ENCODE measurements around the gene RTN4R. TPM values are rescaled to one million over a fixed set of nuclear protein-coding genes. Genes with fewer than 3 reads are reported as not detected.

RTN4R gene
- total RNA-seq, 2 experiments from 2014 or later: 2.6 to 3.1 TPM

DNA sequence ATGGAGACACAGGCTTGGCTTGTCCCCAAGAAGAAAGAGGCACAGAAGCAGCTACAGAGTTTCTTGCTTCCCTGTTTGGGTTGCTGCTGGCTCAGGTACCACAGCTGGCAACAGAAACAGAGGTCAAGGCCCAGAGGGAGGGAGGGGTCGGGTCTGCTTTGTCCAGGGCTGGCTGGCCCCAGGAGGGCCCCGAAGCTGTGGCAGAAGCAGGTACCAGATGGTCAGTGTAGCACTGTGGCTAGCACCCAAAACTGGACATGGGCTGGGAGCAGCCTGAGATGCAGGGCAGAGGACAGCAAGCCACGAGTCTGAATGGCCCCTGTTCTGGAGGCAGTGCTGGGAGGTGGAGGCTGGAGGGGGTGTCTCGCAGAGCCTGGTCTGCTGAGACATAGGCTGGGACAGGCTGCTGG lies 65.0 kb downstream of the RTN4R start:
- peaks cover 22% of the 10 kb centered on the region for H3K4me1 Mint-ChIP-seq (ENCODE audit: low read depth)
- intact Hi-C loops (cut with micrococcal nuclease): loop anchor here (10.0 kb wide), 1 partner anchor 62 kb away; the partner anchor contains the start of gene RTN4R

DNA sequence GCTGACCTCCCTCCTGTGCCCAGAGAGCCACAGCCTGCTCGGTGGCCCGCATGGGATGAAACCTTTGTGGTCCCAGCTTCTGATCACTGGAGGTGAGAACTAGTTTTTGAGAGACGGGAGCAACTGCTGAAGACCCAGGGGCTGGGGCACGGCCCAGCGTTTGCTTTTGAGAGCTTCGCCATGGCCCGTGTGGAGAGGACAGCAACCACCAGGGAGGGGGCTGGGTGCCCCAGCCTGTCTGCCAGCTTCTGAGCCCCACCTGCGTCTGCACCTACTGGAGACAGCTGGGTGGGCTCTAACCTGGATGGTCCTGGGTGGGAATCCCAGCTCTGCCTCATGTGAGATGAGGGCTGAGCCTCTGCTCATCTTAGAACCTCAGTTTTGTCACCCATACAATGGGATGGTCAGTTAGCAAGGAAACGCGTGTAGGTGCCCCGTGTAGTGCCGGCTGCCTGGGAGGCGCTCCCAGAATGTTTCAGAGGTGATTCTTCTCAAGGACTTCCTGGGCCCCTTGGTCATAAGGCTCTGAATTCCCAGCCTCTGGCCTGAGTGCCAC lies 66.2 kb downstream of the RTN4R start:
- CTCF ChIA-PET: interaction anchor here (1.2 kb wide), 1 partner anchor 45 kb away, joined by 4 read pairs; no protein-coding TSS in a partner anchor
- no peak overlapping the region for H3K4me3 Mint-ChIP-seq
- no peaks in the 10 kb centered on the region for H3K9me3 Mint-ChIP-seq
- POLR2A ChIA-PET: no interaction called here
- peaks cover 10% of the 10 kb centered on the region for H3K4me1 Mint-ChIP-seq (ENCODE audit: low read depth)
- H3K27ac Mint-ChIP-seq: no peak overlapping the region
- no peak for DNase-seq
- no peaks in the 10 kb centered on the region for H3K36me3 Mint-ChIP-seq
- H3K27me3 Mint-ChIP-seq: no peaks in the 10 kb centered on the region
- intact Hi-C loops (cut with micrococcal nuclease): loop anchor here (10.0 kb wide), 1 partner anchor 63 kb away; the partner anchor contains the start of gene RTN4R

More for the DNA sequence above, 65.0 kb downstream of the RTN4R start:
- Mint-ChIP-seq H3K36me3 (no peaks in the 10 kb centered on the region), H3K4me3 (no peak overlapping the region), H3K27ac (no peak overlapping the region), H3K27me3 (no peaks in the 10 kb centered on the region), H3K9me3 (no peaks in the 10 kb centered on the region)
- DNase-seq: no peak
- ChIA-PET POLR2A (no interaction called here), CTCF (no interaction called here)

- no peak overlapping the region for H3K27ac Mint-ChIP-seq
- no peak for DNase-seq
- H3K4me3 Mint-ChIP-seq: no peak overlapping the region
- no peaks in the 10 kb centered on the region for H3K27me3 Mint-ChIP-seq
- no peaks in the 10 kb centered on the region for H3K36me3 Mint-ChIP-seq
- ChIA-PET CTCF (no interaction called here), POLR2A (no interaction called here)
- intact Hi-C loops (cut with micrococcal nuclease): loop anchor here (10.0 kb wide), 1 partner anchor 65 kb away; the partner anchor contains the start of gene RTN4R
- no peaks in the 10 kb centered on the region for H3K4me1 Mint-ChIP-seq (ENCODE audit: low read depth)
- H3K9me3 Mint-ChIP-seq: no peaks in the 10 kb centered on the region
Measured at GRCh38 chr22:20199906-20200305, 68.2 kb downstream of the RTN4R start.

- Mint-ChIP-seq H3K27me3 (no peaks in the 10 kb centered on the region), H3K27ac (no peak overlapping the region), H3K4me1 (ENCODE audit: low read depth) (no peaks in the 10 kb centered on the region), H3K9me3 (no peaks in the 10 kb centered on the region), H3K4me3 (no peak overlapping the region), H3K36me3 (no peaks in the 10 kb centered on the region)
- no peak for DNase-seq
- ChIA-PET POLR2A (no interaction called here), CTCF (no interaction called here)
- intact Hi-C loops (cut with micrococcal nuclease): no loop called here
Measured at GRCh38 chr22:20199413-20199842, 68.7 kb downstream of the RTN4R start.

GRCh38 chr22:20198557-20199319 lies 69.4 kb downstream of the RTN4R start:
- ChIA-PET CTCF (no interaction called here), POLR2A (no interaction called here)
- Mint-ChIP-seq H3K9me3 (no peaks in the 10 kb centered on the region), H3K4me3 (no peak overlapping the region), H3K36me3 (no peaks in the 10 kb centered on the region), H3K27ac (no peak overlapping the region), H3K4me1 (ENCODE audit: low read depth) (no peaks in the 10 kb centered on the region), H3K27me3 (no peaks in the 10 kb centered on the region)
- DNase-seq: no peak
- intact Hi-C loops (cut with micrococcal nuclease): no loop called here

GRCh38 chr22:20197407-20198030 lies 70.6 kb downstream of the RTN4R start:
- no peaks in the 10 kb centered on the region for H3K4me1 Mint-ChIP-seq (ENCODE audit: low read depth)
- H3K9me3 Mint-ChIP-seq: no peaks in the 10 kb centered on the region
- DNase-seq: no peak
- intact Hi-C loops (cut with micrococcal nuclease): no loop called here
- CTCF ChIA-PET: no interaction called here
- POLR2A ChIA-PET: no interaction called here
- H3K27me3 Mint-ChIP-seq: no peaks in the 10 kb centered on the region
- H3K4me3 Mint-ChIP-seq: no peak overlapping the region
- no peak overlapping the region for H3K27ac Mint-ChIP-seq
- no peaks in the 10 kb centered on the region for H3K36me3 Mint-ChIP-seq

- ChIA-PET POLR2A (no interaction called here), CTCF (no interaction called here)
- no peak for DNase-seq
- Mint-ChIP-seq H3K27me3 (no peaks in the 10 kb centered on the region), H3K9me3 (no peaks in the 10 kb centered on the region), H3K4me3 (no peak overlapping the region), H3K36me3 (no peaks in the 10 kb centered on the region), H3K27ac (no peak overlapping the region), H3K4me1 (ENCODE audit: low read depth) (no peaks in the 10 kb centered on the region)
- intact Hi-C loops (cut with micrococcal nuclease): no loop called here
Measured at GRCh38 chr22:20196094-20196842, 71.8 kb downstream of the RTN4R start.

- CTCF ChIA-PET: no interaction called here
- Mint-ChIP-seq H3K27me3 (no peaks in the 10 kb centered on the region), H3K27ac (no peak overlapping the region), H3K9me3 (no peaks in the 10 kb centered on the region), H3K36me3 (no peaks in the 10 kb centered on the region), H3K4me1 (ENCODE audit: low read depth) (no peaks in the 10 kb centered on the region), H3K4me3 (no peak overlapping the region)
- POLR2A ChIA-PET: no interaction called here
- intact Hi-C loops (cut with micrococcal nuclease): loop anchor here (2.0 kb wide), 1 partner anchor 16 kb away; no protein-coding TSS in a partner anchor
- no peak for DNase-seq
Measured at GRCh38 chr22:20194681-20195593, 73.2 kb downstream of the RTN4R start.

- ChIA-PET CTCF (no interaction called here), POLR2A (no interaction called here)
- H3K9me3 Mint-ChIP-seq: no peaks in the 10 kb centered on the region
- no peaks in the 10 kb centered on the region for H3K27me3 Mint-ChIP-seq
- H3K36me3 Mint-ChIP-seq: no peaks in the 10 kb centered on the region
- no peak overlapping the region for H3K4me3 Mint-ChIP-seq
- H3K27ac Mint-ChIP-seq: no peak overlapping the region
- H3K4me1 Mint-ChIP-seq (ENCODE audit: low read depth): no peaks in the 10 kb centered on the region
- DNase-seq: no peak
- intact Hi-C loops (cut with micrococcal nuclease): loop anchor here (2.0 kb wide), 1 partner anchor 15 kb away; no protein-coding TSS in a partner anchor
Measured at GRCh38 chr22:20193761-20194494, 74.2 kb downstream of the RTN4R start.

DNA sequence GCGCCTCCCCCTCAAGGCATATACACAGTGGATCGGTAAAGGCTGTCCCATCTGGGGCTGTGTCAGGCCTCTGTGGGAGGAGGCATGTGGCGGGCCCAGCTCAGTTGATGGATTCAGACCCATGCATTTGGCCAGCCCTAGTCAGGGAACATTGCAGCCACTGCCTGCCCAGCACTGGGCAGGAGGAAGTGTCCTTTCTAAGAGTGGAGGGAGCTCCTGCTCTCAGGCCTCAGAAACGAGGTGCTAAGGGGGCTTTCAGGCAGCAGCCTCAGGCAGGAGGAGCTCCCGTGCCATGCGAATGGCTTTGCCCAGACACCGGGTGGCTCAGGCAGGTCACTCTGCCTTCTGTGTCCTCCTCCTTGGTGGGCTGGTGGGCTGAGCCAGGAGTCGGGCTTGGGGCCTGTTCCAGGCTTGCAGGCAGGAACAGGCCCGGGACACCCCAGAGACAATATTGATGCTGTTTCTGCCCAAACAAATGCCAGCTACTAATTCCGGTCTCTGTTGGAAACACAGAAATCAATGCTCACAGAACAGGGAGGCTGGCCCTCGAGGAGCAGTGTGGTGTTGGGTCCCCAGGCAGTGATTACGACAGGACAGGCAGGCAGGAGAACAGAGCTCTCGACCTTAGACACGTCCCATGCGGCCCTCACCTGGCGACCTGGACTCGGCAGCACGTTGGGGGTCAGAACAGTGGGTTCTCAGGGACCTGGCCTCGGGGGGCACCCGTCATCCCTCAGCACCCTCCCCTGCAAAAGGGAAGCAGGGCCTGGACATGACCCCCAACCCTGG lies 75.0 kb downstream of the RTN4R start:
- DNase-seq: no peak
- Mint-ChIP-seq H3K27me3 (no peaks in the 10 kb centered on the region), H3K4me1 (ENCODE audit: low read depth) (no peaks in the 10 kb centered on the region), H3K4me3 (no peak overlapping the region), H3K27ac (no peak overlapping the region), H3K36me3 (no peaks in the 10 kb centered on the region), H3K9me3 (no peaks in the 10 kb centered on the region)
- POLR2A ChIA-PET: no interaction called here
- CTCF ChIA-PET: interaction anchor here (1.0 kb wide), 1 partner anchor 36 kb away, joined by 3 read pairs; no protein-coding TSS in a partner anchor
- intact Hi-C loops (cut with micrococcal nuclease): no loop called here
